Hepatocyte (in vitro differentiated cells): Measurements from ENCODE around the gene ESRRA. TPM values are rescaled to one million over a fixed set of nuclear protein-coding genes. Genes with fewer than 3 reads are reported as not detected.

ENCODE experiments used
- DNase-seq: peaks from one replicate; pipeline ENCODE4 v3.0.0-alpha.2; 2016; ENCODE audit warnings: low spot score
- H2AFZ ChIP-seq: fragments of 200-600 bp; sonication (generic); 2 replicates; pipeline ENCODE4 v1.6.0; 2016; ENCODE audit warnings: antibody characterized with exemption, mild to moderate bottlenecking
- H3K27ac ChIP-seq: fragments of 200-600 bp; sonication (generic); 2 replicates; pipeline ENCODE4 v1.5.1; 2016; ENCODE audit warnings: mild to moderate bottlenecking
- H3K27me3 ChIP-seq: fragments of 200-600 bp; sonication (generic); 2 replicates; pipeline ENCODE4 v1.6.1; 2016
- H3K36me3 ChIP-seq: fragments of 200-600 bp; sonication (generic); replicated peaks from 2 replicates; pipeline ENCODE4 v1.5.1; 2016; ENCODE audit warnings: low read depth; ENCODE audit not compliant: insufficient read depth
- H3K4me1 ChIP-seq: fragments of 200-600 bp; sonication (generic); 2 replicates; pipeline ENCODE4 v1.5.1; 2016; ENCODE audit warnings: mild to moderate bottlenecking, moderate library complexity; ENCODE audit not compliant: insufficient read depth
- H3K4me2 ChIP-seq: fragments of 200-600 bp; sonication (generic); 2 replicates; pipeline ENCODE4 v1.6.0; 2016
- H3K4me3 ChIP-seq: fragments of 200-600 bp; sonication (generic); 2 replicates; pipeline ENCODE4 v1.5.1; 2016; ENCODE audit warnings: mild to moderate bottlenecking
- H3K79me2 ChIP-seq: fragments of 200-600 bp; sonication (generic); 2 replicates; pipeline ENCODE4 v1.6.0; 2017; ENCODE audit warnings: mild to moderate bottlenecking
- H3K9me2 ChIP-seq: fragments of 200-600 bp; sonication (generic); replicated peaks from 2 replicates; pipeline ENCODE4 v1.6.0; 2017; ENCODE audit warnings: mild to moderate bottlenecking; ENCODE audit not compliant: insufficient read depth
- H3K9me3 ChIP-seq: fragments of 200-600 bp; sonication (generic); 2 replicates; pipeline ENCODE4 v1.5.1; 2016; ENCODE audit warnings: low read depth, mild to moderate bottlenecking
- H4K20me1 ChIP-seq: fragments of 200-600 bp; sonication (generic); 2 replicates; pipeline ENCODE4 v1.6.0; 2016; ENCODE audit warnings: mild to moderate bottlenecking; ENCODE audit not compliant: insufficient read depth, poor library complexity, severe bottlenecking
- EZH2 ChIP-seq: fragments of 200-600 bp; sonication (generic); IDR thresholded peaks from 2 replicates; pipeline ENCODE4 v1.6.1; 2016; ENCODE audit warnings: antibody characterized with exemption, mild to moderate bottlenecking, borderline replicate concordance
- EZH2phosphoT487 ChIP-seq: fragments of 200-600 bp; sonication (generic); IDR thresholded peaks from one replicate; pipeline ENCODE4 v1.6.1; 2018; ENCODE audit warnings: antibody characterized with exemption, mild to moderate bottlenecking, low read depth, moderate library complexity; ENCODE audit not compliant: unreplicated experiment, severe bottlenecking
- WGBS: methylation state at CpG from one replicate; pipeline ENCODE4 v1.1.6; 2016; ENCODE audit warnings: low lambda C conversion rate; ENCODE audit errors: missing lambda C conversion rate; 5-methylcytosine and 5-hydroxymethylcytosine counted together
- microRNA-seq: library from miRNA; unstranded; fragments of <30 nt; microRNA quantifications from one replicate; pipeline ENCODE4, GENCODE V29; 2017
- polyA plus RNA-seq: library from polyadenylated mRNA; unstranded; fragments of >200 nt; fragmentation: Nextera tagmentation; extraction: Ambion mirVana; gene quantifications from 2 replicates; pipeline ENCODE4 v1.2.1, GENCODE V29; 2016
- small RNA-seq: library from RNA; depleted of rRNA; stranded (forward); fragments of <200 nt; gene quantifications from one replicate; pipeline ENCODE3, GENCODE V24; 2014
- total RNA-seq: library from RNA; depleted of rRNA; stranded (reverse); fragments of >200 nt; gene quantifications from 2 replicates; pipeline ENCODE4 v1.2.3, GENCODE V29; 2014
- TF ChIP-seq, protein P1 (sequence below): fragments of 200-600 bp; sonication (generic); IDR thresholded peaks from 2 replicates; pipeline ENCODE4 v1.5.1; 2016; ENCODE audit warnings: antibody characterized with exemption, mild to moderate bottlenecking; ENCODE audit not compliant: poor library complexity

The ESRRA gene
- total and polyA plus RNA-seq, 2 experiments from 2014 or later = 57.4 to 62.0 TPM

DNA sequence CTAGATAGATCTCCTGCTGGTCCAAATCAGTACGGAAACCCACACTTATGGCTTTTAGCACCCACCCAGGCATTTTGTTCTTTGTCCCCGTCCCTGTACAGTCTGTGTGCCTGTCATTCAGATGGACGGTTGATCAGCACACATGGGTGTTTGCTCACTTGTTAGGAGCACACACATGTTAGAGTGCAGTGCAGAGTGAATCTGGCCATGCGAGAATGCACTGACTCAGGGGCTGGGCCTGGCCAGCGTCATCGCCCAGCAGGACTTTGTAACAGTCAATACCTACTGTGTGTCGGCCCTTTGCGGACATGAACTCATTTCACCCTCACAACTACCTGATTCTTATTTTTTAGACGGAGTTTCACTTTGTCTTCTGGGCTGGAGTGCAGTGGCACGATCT is 57.0 kb downstream of the ESRRA start:
- H3K36me3 ChIP-seq = no peaks in the 10 kb centered on the region
- H3K4me1 ChIP-seq = peaks cover 18% of the 10 kb centered on the region
- 94% methylated on average over 10 of the region's 10 CpGs for WGBS
- TF ChIP-seq, protein P1, sequence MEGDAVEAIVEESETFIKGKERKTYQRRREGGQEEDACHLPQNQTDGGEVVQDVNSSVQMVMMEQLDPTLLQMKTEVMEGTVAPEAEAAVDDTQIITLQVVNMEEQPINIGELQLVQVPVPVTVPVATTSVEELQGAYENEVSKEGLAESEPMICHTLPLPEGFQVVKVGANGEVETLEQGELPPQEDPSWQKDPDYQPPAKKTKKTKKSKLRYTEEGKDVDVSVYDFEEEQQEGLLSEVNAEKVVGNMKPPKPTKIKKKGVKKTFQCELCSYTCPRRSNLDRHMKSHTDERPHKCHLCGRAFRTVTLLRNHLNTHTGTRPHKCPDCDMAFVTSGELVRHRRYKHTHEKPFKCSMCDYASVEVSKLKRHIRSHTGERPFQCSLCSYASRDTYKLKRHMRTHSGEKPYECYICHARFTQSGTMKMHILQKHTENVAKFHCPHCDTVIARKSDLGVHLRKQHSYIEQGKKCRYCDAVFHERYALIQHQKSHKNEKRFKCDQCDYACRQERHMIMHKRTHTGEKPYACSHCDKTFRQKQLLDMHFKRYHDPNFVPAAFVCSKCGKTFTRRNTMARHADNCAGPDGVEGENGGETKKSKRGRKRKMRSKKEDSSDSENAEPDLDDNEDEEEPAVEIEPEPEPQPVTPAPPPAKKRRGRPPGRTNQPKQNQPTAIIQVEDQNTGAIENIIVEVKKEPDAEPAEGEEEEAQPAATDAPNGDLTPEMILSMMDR = no peak
- no peak for TF ChIP-seq EZH2phosphoT487
- TF ChIP-seq EZH2 = no peak
- no peak overlapping the region for H3K27ac ChIP-seq
- no peaks in the 10 kb centered on the region for H3K9me2 ChIP-seq
- H4K20me1 ChIP-seq = no peaks in the 10 kb centered on the region
- H3K4me3 ChIP-seq = no peak overlapping the region
- no peaks in the 10 kb centered on the region for H3K27me3 ChIP-seq
- peaks cover 13% of the 10 kb centered on the region for H3K79me2 ChIP-seq
- no peak for DNase-seq
- H3K4me2 ChIP-seq = no peak overlapping the region
- no peak overlapping the region for H2AFZ ChIP-seq
- H3K9me3 ChIP-seq = no peaks in the 10 kb centered on the region

DNA sequence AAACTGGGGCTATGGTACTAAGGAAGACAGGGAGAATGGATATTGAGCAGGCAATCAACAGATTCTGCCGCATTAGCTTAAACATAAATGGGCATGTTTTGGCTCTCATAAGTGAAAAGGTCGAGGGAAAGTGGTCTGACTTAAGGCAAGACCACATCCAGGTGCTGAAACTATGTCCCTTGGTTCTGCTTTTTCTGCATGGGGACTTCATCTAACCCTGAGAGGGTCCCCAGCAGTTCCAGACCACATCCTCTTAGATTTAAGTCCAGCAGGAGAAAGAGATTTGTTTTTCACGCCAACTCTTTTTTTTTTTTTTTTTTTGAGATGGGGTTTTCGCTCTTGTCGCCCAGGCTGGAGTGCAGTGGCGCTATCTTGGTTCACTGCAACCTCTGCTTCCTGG is 59.1 kb downstream of the ESRRA start:
- no peak for DNase-seq
- H4K20me1 ChIP-seq = no peaks in the 10 kb centered on the region
- H3K9me3 ChIP-seq = no peaks in the 10 kb centered on the region
- H3K4me3 ChIP-seq = no peak overlapping the region
- no peak overlapping the region for H3K27ac ChIP-seq
- no peak overlapping the region for H3K4me2 ChIP-seq
- H3K79me2 ChIP-seq = peaks cover 5% of the 10 kb centered on the region
- no peaks in the 10 kb centered on the region for H3K9me2 ChIP-seq
- H3K4me1 ChIP-seq = peaks cover 4% of the 10 kb centered on the region
- H3K27me3 ChIP-seq = no peaks in the 10 kb centered on the region
- H3K36me3 ChIP-seq = no peaks in the 10 kb centered on the region
- 96% methylated on average over 6 of the region's 6 CpGs for WGBS
- no peak overlapping the region for H2AFZ ChIP-seq
- TF ChIP-seq EZH2 (no peak), EZH2phosphoT487 (no peak)
- TF ChIP-seq, protein P1 = no peak

DNA sequence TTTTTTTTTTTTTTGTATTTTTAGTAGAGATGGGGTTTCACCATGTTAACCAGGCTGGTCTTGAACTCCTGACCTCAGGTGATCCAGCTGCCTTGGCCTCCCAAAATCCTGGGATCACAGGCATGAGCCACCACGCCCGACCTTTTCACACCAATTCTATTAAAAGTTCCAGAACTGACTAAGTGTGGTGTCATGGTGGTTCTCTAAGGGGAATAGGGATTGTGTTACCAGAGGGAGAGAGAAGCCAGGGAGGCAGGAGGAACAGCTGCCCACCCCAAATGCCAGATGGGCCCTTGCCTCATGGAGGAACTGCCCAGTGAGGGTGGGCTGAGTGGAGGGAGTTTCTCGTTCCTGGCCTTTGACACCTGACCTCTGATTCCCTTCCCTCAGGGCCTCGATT is 59.6 kb downstream of the ESRRA start:
- TF ChIP-seq, protein P1 = no peak
- TF ChIP-seq EZH2 = no peak
- no peak for TF ChIP-seq EZH2phosphoT487
- 93% methylated on average over 4 of the region's 4 CpGs for WGBS
- no peaks in the 10 kb centered on the region for H3K9me2 ChIP-seq
- H3K4me1 ChIP-seq = peaks cover under 1% of the 10 kb centered on the region
- H2AFZ ChIP-seq = no peak overlapping the region
- H4K20me1 ChIP-seq = no peaks in the 10 kb centered on the region
- no peak overlapping the region for H3K4me3 ChIP-seq
- no peaks in the 10 kb centered on the region for H3K36me3 ChIP-seq
- no peak overlapping the region for H3K4me2 ChIP-seq
- H3K79me2 ChIP-seq = peaks cover under 1% of the 10 kb centered on the region
- H3K9me3 ChIP-seq = no peaks in the 10 kb centered on the region
- no peak for DNase-seq
- no peak overlapping the region for H3K27ac ChIP-seq
- no peaks in the 10 kb centered on the region for H3K27me3 ChIP-seq

Small RNA genes lying within 50 kb of the gene (microRNA-seq; reads per million reads assigned to microRNA genes)
- gene MIR7155 = not detected

Small RNA genes lying within 50 kb of the gene (small RNA-seq; reads per million reads assigned to genes)
- gene MIR7155 (not detected), gene RF00019 (not detected)

Other genes starting within 250 kb of the ESRRA start
- 12.3 and 21.2 TPM in 2 replicates for gene MACROD1, start 139.4 kb upstream of the ESRRA start, total RNA-seq
- gene MACROD1, start 139.4 kb upstream of the ESRRA start, polyA plus RNA-seq = 29.8 and 40.0 TPM in 2 replicates
- gene STIP1, start 119.4 kb upstream of the ESRRA start, total RNA-seq = 113 and 122 TPM in 2 replicates
- 115 and 131 TPM in 2 replicates for gene STIP1, start 119.4 kb upstream of the ESRRA start, polyA plus RNA-seq
- 0.44 and 1.6 TPM in 2 replicates for gene FERMT3, start 98.8 kb upstream of the ESRRA start, total RNA-seq
- 2.0 TPM in 1 of 2 replicates, not detected in the other for gene FERMT3, start 98.8 kb upstream of the ESRRA start, polyA plus RNA-seq
- gene TRPT1, start 79.3 kb upstream of the ESRRA start, total RNA-seq = 26.3 and 52.8 TPM in 2 replicates
- gene TRPT1, start 79.3 kb upstream of the ESRRA start, polyA plus RNA-seq = 55.5 and 56.0 TPM in 2 replicates
- 42.9 and 49.5 TPM in 2 replicates for gene NUDT22, start 79.2 kb upstream of the ESRRA start, total RNA-seq
- 66.6 and 70.4 TPM in 2 replicates for gene NUDT22, start 79.2 kb upstream of the ESRRA start, polyA plus RNA-seq
- 12.8 and 13.4 TPM in 2 replicates for gene DNAJC4, start 75.0 kb upstream of the ESRRA start, total RNA-seq
- gene DNAJC4, start 75.0 kb upstream of the ESRRA start, polyA plus RNA-seq = 58.4 and 61.7 TPM in 2 replicates
- gene VEGFB, start 70.9 kb upstream of the ESRRA start, total RNA-seq = 29.1 and 30.5 TPM in 2 replicates
- 116 and 117 TPM in 2 replicates for gene VEGFB, start 70.9 kb upstream of the ESRRA start, polyA plus RNA-seq
- gene FKBP2, start 64.4 kb upstream of the ESRRA start, total RNA-seq = 57.7 and 73.5 TPM in 2 replicates
- gene FKBP2, start 64.4 kb upstream of the ESRRA start, polyA plus RNA-seq = 349 and 421 TPM in 2 replicates
- gene PPP1R14B, start 58.6 kb upstream of the ESRRA start, total RNA-seq = 86.8 and 96.1 TPM in 2 replicates
- 222 and 229 TPM in 2 replicates for gene PPP1R14B, start 58.6 kb upstream of the ESRRA start, polyA plus RNA-seq
- 21.1 and 23.5 TPM in 2 replicates for gene PLCB3, start 54.0 kb upstream of the ESRRA start, total RNA-seq
- 19.0 and 19.5 TPM in 2 replicates for gene PLCB3, start 54.0 kb upstream of the ESRRA start, polyA plus RNA-seq
- gene BAD, start 20.9 kb upstream of the ESRRA start, total RNA-seq = 52.0 and 74.3 TPM in 2 replicates
- gene BAD, start 20.9 kb upstream of the ESRRA start, polyA plus RNA-seq = 122 and 125 TPM in 2 replicates
- gene GPR137, start 19.7 kb upstream of the ESRRA start, total RNA-seq = 17.0 and 25.2 TPM in 2 replicates
- 62.4 and 63.9 TPM in 2 replicates for gene GPR137, start 19.7 kb upstream of the ESRRA start, polyA plus RNA-seq
- gene KCNK4, start 14.2 kb upstream of the ESRRA start, total RNA-seq = not detected in 2 replicates
- not detected in 2 replicates for gene KCNK4, start 14.2 kb upstream of the ESRRA start, polyA plus RNA-seq
- gene CATSPERZ, start 5.2 kb upstream of the ESRRA start, total RNA-seq = not detected in 2 replicates
- gene CATSPERZ, start 5.2 kb upstream of the ESRRA start, polyA plus RNA-seq = 0.46 and 0.96 TPM in 2 replicates
- gene TRMT112, start 12.0 kb downstream of the ESRRA start, total RNA-seq = 210 and 244 TPM in 2 replicates
- gene TRMT112, start 12.0 kb downstream of the ESRRA start, polyA plus RNA-seq = 292 and 311 TPM in 2 replicates
- 261 and 267 TPM in 2 replicates for gene PRDX5, start 12.6 kb downstream of the ESRRA start, total RNA-seq
- gene PRDX5, start 12.6 kb downstream of the ESRRA start, polyA plus RNA-seq = 517 and 542 TPM in 2 replicates
- 4.9 TPM in 2 replicates for gene CCDC88B, start 34.7 kb downstream of the ESRRA start, total RNA-seq
- gene CCDC88B, start 34.7 kb downstream of the ESRRA start, polyA plus RNA-seq = 9.1 and 10.0 TPM in 2 replicates
- 31.3 and 35.9 TPM in 2 replicates for gene RPS6KA4, start 53.6 kb downstream of the ESRRA start, total RNA-seq
- gene RPS6KA4, start 53.6 kb downstream of the ESRRA start, polyA plus RNA-seq = 44.0 and 44.8 TPM in 2 replicates